Panc1 (cell line): ENCODE data around the gene ANHX.

ENCODE experiments used
- POLR2AphosphoS5 ChIP-seq: IDR thresholded peaks from 2 replicates; pipeline ENCODE4 v1.6.1; 2012; ENCODE audit warnings: mild to moderate bottlenecking, low read depth, low read length, moderate library complexity
- REST ChIP-seq, 2 experiments: IDR thresholded peaks; 2 replicates each; pipeline ENCODE4 v1.6.1; 2011 to 2012; ENCODE audit warnings: low read depth in 2 of 2, control low read depth in 1 of 2, low read length in 1 of 2, mild to moderate bottlenecking in 1 of 2, moderate library complexity in 1 of 2; ENCODE audit not compliant: insufficient read depth in 1 of 2
- TF ChIP-seq, protein P1 (sequence below): fragments of 450-650 bp; IDR thresholded peaks from 2 replicates; pipeline ENCODE4 v1.5.1; 2017; ENCODE audit warnings: mild to moderate bottlenecking

DNA sequence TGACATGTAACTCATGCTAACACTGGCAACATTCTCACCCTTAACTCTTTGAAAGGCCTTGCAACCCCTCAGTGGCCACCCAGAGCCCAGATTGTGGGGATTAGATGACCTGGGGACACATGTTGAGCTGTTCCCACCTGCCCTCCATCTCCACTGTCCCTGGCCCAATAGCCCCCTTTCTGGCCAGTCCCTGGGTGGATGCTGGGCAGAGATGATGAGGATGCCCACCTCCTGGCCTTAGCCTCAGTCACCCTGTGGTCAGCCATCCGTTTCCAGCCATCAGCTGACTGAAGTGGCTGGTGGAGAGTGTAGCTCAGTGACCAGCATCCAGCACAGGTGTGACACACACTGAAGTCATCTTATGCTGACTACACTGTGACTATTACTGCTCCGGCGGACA, 4.7 kb downstream of the ANHX start:
- TF ChIP-seq, protein P1, sequence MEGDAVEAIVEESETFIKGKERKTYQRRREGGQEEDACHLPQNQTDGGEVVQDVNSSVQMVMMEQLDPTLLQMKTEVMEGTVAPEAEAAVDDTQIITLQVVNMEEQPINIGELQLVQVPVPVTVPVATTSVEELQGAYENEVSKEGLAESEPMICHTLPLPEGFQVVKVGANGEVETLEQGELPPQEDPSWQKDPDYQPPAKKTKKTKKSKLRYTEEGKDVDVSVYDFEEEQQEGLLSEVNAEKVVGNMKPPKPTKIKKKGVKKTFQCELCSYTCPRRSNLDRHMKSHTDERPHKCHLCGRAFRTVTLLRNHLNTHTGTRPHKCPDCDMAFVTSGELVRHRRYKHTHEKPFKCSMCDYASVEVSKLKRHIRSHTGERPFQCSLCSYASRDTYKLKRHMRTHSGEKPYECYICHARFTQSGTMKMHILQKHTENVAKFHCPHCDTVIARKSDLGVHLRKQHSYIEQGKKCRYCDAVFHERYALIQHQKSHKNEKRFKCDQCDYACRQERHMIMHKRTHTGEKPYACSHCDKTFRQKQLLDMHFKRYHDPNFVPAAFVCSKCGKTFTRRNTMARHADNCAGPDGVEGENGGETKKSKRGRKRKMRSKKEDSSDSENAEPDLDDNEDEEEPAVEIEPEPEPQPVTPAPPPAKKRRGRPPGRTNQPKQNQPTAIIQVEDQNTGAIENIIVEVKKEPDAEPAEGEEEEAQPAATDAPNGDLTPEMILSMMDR = no peak
- TF ChIP-seq REST (IDR thresholded peaks at IDR 0.05; ENCODE audit: insufficient read depth in 1 of 2, low read depth in 2 of 2, low read length in 1 of 2) (no peak), POLR2AphosphoS5 (no peak)
